ENCODE results near the gene TECPR1. TPM values are rescaled to one million over a fixed set of nuclear protein-coding genes. Genes with fewer than 3 reads are reported as not detected.
A peak's percentile ranks its signal among the peaks of the same experiment; 100 is the strongest.

Gene TECPR1
- total and polyA plus RNA-seq, 3 donors from 2014 or later: 13.5 to 24.6 (median 18.5) TPM

DNA sequence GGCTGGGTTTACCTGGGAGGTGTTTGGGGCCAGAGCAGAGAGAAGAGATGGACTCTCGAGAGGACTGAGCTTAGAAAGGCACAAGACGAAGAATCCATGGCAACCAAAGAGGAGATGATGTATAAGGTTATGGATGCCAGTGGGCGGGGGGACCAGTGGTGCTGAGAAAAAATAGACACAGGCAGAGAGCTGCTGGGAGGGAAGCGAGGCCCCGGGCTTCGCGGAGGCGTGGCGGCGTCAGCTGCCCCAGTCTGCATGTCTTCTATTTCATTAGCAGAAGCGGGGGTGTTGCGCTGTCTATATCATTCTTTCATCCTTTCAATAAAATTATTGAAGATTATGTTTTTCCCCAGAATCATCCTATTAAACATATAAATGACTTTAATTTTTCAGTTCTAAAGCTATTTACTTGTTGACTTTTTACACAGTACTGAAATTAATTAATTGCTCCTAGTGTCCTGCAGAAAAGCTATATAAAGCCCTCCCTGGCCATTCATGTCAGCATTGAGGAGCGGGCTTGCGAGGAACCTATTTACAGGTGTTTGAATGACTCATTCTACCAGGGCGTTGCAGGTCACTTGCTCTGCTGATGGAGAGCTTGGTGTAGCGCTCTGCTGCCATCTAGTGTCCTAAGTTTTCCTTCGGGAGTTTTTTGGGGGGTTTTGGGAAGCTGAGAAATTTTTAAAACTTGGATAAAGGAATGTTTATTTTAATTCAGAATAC lies 83.7 kb downstream of the TECPR1 start:
- no peak overlapping the region for H3K4me3 ChIP-seq
- no peaks in the 10 kb centered on the region for H3K36me3 ChIP-seq (ENCODE audit: low read depth, missing control alignments)
- intact Hi-C loops (cut with DNase I; ENCODE audit: low total_unique reads): loop anchor here (5.0 to 10.0 kb wide), 2 partner anchors 64 to 146 kb away; partner anchors contain the start of gene LMTK2
- TF ChIP-seq POLR2A (IDR thresholded peaks at IDR 0.05): no peak
- TF ChIP-seq, protein P1, sequence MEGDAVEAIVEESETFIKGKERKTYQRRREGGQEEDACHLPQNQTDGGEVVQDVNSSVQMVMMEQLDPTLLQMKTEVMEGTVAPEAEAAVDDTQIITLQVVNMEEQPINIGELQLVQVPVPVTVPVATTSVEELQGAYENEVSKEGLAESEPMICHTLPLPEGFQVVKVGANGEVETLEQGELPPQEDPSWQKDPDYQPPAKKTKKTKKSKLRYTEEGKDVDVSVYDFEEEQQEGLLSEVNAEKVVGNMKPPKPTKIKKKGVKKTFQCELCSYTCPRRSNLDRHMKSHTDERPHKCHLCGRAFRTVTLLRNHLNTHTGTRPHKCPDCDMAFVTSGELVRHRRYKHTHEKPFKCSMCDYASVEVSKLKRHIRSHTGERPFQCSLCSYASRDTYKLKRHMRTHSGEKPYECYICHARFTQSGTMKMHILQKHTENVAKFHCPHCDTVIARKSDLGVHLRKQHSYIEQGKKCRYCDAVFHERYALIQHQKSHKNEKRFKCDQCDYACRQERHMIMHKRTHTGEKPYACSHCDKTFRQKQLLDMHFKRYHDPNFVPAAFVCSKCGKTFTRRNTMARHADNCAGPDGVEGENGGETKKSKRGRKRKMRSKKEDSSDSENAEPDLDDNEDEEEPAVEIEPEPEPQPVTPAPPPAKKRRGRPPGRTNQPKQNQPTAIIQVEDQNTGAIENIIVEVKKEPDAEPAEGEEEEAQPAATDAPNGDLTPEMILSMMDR (IDR thresholded peaks at IDR 0.05): peak; percentile 56 to 78 (median 72)
- peak; percentile 81 for DNase-seq
- no peak overlapping the region for H3K27ac ChIP-seq
- no peaks in the 10 kb centered on the region for H3K9me3 ChIP-seq
- H3K4me1 ChIP-seq: peaks cover 12% of the 10 kb centered on the region
- no peaks in the 10 kb centered on the region for H3K27me3 ChIP-seq
- 69 to 75% methylated on average over 17 of the region's 17 CpGs for WGBS, 2 donors

DNA sequence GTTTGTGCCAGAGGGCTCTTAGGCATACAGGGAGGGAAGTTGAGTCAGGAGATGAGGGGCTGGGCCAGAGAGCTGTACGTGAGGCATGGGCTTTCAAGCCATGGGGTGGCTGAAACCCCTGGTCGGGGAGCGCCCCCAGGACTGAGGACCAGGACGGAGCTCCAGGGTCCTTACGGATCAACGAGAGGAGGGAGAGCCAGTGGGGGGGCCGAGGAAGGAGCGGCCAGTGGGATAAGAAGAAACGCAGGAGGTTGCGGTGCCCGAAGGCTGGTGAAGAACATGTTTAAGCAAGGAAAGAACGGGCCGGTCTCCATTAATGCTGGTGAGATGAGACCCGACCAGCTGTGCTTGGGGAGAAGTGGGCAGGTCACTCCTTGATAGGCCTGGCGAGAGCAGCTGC lies 84.4 kb downstream of the TECPR1 start:
- H3K4me3 ChIP-seq: no peak overlapping the region
- TF ChIP-seq POLR2A (IDR thresholded peaks at IDR 0.05): no peak
- TF ChIP-seq, protein P1 (IDR thresholded peaks at IDR 0.05): no peak
- H3K27me3 ChIP-seq: no peaks in the 10 kb centered on the region
- H3K36me3 ChIP-seq (ENCODE audit: low read depth, missing control alignments): no peaks in the 10 kb centered on the region
- H3K9me3 ChIP-seq: no peaks in the 10 kb centered on the region
- peaks cover 12% of the 10 kb centered on the region for H3K4me1 ChIP-seq
- H3K27ac ChIP-seq: no peak overlapping the region
- intact Hi-C loops (cut with DNase I; ENCODE audit: low total_unique reads): loop anchor here (5.0 to 10.0 kb wide), 2 partner anchors 63 to 145 kb away; partner anchors contain the start of gene LMTK2
- WGBS, 2 donors: 92 to 94% methylated on average over 15 of the region's 15 CpGs
- DNase-seq: no peak

DNA sequence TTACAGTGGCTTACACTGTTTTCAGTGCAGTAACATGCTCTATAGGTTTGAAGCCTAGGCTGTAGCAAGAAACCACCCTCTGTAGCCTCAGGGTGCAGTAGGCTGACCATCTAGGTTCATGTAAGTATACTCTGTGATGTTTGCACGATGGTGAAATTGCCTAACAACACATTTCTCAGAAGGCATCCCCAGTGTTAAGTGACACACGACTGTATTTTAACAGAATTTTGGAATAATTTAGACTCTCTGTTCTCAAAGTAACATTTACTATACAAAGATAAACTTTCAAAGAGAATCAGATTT lies 85.4 kb downstream of the TECPR1 start:
- no peaks in the 10 kb centered on the region for H3K36me3 ChIP-seq (ENCODE audit: low read depth, missing control alignments)
- intact Hi-C loops (cut with DNase I; ENCODE audit: low total_unique reads): loop anchor here (5.0 to 10.0 kb wide), 2 partner anchors 62 to 144 kb away; partner anchors contain the start of gene LMTK2
- H3K4me1 ChIP-seq: peaks cover 12% of the 10 kb centered on the region
- WGBS, 2 donors: 63 to 82% methylated on average over 2 of the region's 2 CpGs
- TF ChIP-seq, protein P1 (IDR thresholded peaks at IDR 0.05): no peak
- no peak for TF ChIP-seq POLR2A (IDR thresholded peaks at IDR 0.05)
- H3K9me3 ChIP-seq: no peaks in the 10 kb centered on the region
- no peak for DNase-seq
- no peak overlapping the region for H3K4me3 ChIP-seq
- H3K27ac ChIP-seq: no peak overlapping the region
- no peaks in the 10 kb centered on the region for H3K27me3 ChIP-seq

GRCh38 chr7:98165827-98166667 lies 86.0 kb downstream of the TECPR1 start:
- intact Hi-C loops (cut with DNase I; ENCODE audit: low total_unique reads): loop anchor here (5.0 to 10.0 kb wide), 2 partner anchors 61 to 144 kb away; partner anchors contain the start of gene LMTK2
- Histone ChIP-seq H3K9me3 (no peaks in the 10 kb centered on the region), H3K27me3 (no peaks in the 10 kb centered on the region), H3K4me1 (peaks cover 12% of the 10 kb centered on the region), H3K4me3 (no peak overlapping the region), H3K27ac (no peak overlapping the region), H3K36me3 (ENCODE audit: low read depth, missing control alignments) (no peaks in the 10 kb centered on the region)
- peak; percentile 76 for DNase-seq
- WGBS, 2 donors: 68% methylated on average over 14 to 17 of the region's 18 CpGs
- TF ChIP-seq, protein P1 (IDR thresholded peaks at IDR 0.05): peak; percentile 33 to 71 (median 52)
- no peak for TF ChIP-seq POLR2A (IDR thresholded peaks at IDR 0.05)

Other genes with a start within 250 kb of the TECPR1 start
- 10 to 100 TPM; 35.5 to 36.1 TPM for gene LMTK2, start 145.4 kb downstream of the TECPR1 start, total RNA-seq
- 16.1 TPM for gene LMTK2, start 145.4 kb downstream of the TECPR1 start, polyA plus RNA-seq (ENCODE audit: insufficient read depth, low read depth, low replicate concordance)
- gene BHLHA15, start 40.8 kb downstream of the TECPR1 start, total RNA-seq: 1 to 10 TPM in 1 of 2 donors, under 1 TPM in 1; 0.50 to 2.4 TPM
- not detected for gene BHLHA15, start 40.8 kb downstream of the TECPR1 start, polyA plus RNA-seq (ENCODE audit: insufficient read depth, low read depth, low replicate concordance)
- 10 to 100 TPM; 61.1 to 76.3 TPM for gene BRI3, start 29.5 kb upstream of the TECPR1 start, total RNA-seq
- gene BRI3, start 29.5 kb upstream of the TECPR1 start, polyA plus RNA-seq (ENCODE audit: insufficient read depth, low read depth, low replicate concordance): 167 TPM
- gene BAIAP2L1, start 148.9 kb upstream of the TECPR1 start, total RNA-seq: 10 to 100 TPM; 16.8 to 23.5 TPM
- 24.2 TPM for gene BAIAP2L1, start 148.9 kb upstream of the TECPR1 start, polyA plus RNA-seq (ENCODE audit: insufficient read depth, low read depth, low replicate concordance)

Data from testis (tissue), 3 donors.